Nucleus accumbens (tissue), 56 donors: Measurements from ENCODE around the gene MRPL17.
A peak's percentile ranks its signal among the peaks of the same experiment; 100 is the strongest.
"Not testable (repeated sequence)": the region's sequence is repeated elsewhere in the genome, so short reads cannot be mapped to it uniquely, and the experiment has no call there.

ENCODE experiments used
- DNase-seq, 56 donors: peaks; one replicate each; lab custom pipeline; 2025; lab: John Stamatoyannopoulos, UW

MRPL17 gene

GRCh38 chr11:6682936-6683861 lies at the start of gene MRPL17:
TSS of gene MRPL17 (minus strand) at chr11:6683340. CDS start at chr11:6683296, 44 bp downstream.
- peak; percentile 74 to 99 (median 98) for DNase-seq

GRCh38 chr11:6727971-6728760 lies 45.0 kb upstream of the MRPL17 start:
- no peak for DNase-seq

GRCh38 chr11:6725386-6725896 lies 42.3 kb upstream of the MRPL17 start:
- no peak for DNase-seq

- no peak for DNase-seq
Measured at GRCh38 chr11:6724013-6724412, 40.9 kb upstream of the MRPL17 start.

GRCh38 chr11:6721343-6721742 lies 38.2 kb upstream of the MRPL17 start:
- no peak for DNase-seq

GRCh38 chr11:6719576-6719975 lies 36.4 kb upstream of the MRPL17 start:
- no peak for DNase-seq

GRCh38 chr11:6717426-6717825 lies 34.3 kb upstream of the MRPL17 start:
- no peak for DNase-seq

GRCh38 chr11:6711552-6711951 lies 28.4 kb upstream of the MRPL17 start:
- DNase-seq = peak in 1 of 56 donors; percentile 12

- no peak for DNase-seq
Measured at GRCh38 chr11:6708876-6709275, 25.7 kb upstream of the MRPL17 start.

GRCh38 chr11:6705905-6706535 lies 22.9 kb upstream of the MRPL17 start:
- DNase-seq = peak in 17 of 56 donors; percentile 2 to 67 (median 10)

- DNase-seq = peak in 45 of 56 donors; percentile 3 to 74 (median 36)
Measured at GRCh38 chr11:6703247-6704063, 20.3 kb upstream of the MRPL17 start.

GRCh38 chr11:6701955-6702354 lies 18.8 kb upstream of the MRPL17 start:
- DNase-seq = not testable (repeated sequence)

GRCh38 chr11:6695377-6695776 lies 12.2 kb upstream of the MRPL17 start:
- DNase-seq = no peak

- DNase-seq = no peak
Measured at GRCh38 chr11:6694229-6694535, 11.0 kb upstream of the MRPL17 start.

GRCh38 chr11:6693342-6694228 lies 10.4 kb upstream of the MRPL17 start:
- peak in 1 of 56 donors; percentile 14 for DNase-seq

GRCh38 chr11:6692128-6692527 lies 9.0 kb upstream of the MRPL17 start:
- DNase-seq = no peak

- DNase-seq = not testable (repeated sequence)
Measured at GRCh38 chr11:6690431-6691132, 7.4 kb upstream of the MRPL17 start.

- no peak for DNase-seq
Measured at GRCh38 chr11:6687876-6688275, 4.7 kb upstream of the MRPL17 start.
